ENCODE results near the gene STIMATE. TPM values are rescaled to one million over a fixed set of nuclear protein-coding genes. Genes with fewer than 3 reads are reported as not detected.

STIMATE gene
- polyA plus RNA-seq, 3 donors, result 8.9 to 49.9 (median 11.7) TPM

DNA sequence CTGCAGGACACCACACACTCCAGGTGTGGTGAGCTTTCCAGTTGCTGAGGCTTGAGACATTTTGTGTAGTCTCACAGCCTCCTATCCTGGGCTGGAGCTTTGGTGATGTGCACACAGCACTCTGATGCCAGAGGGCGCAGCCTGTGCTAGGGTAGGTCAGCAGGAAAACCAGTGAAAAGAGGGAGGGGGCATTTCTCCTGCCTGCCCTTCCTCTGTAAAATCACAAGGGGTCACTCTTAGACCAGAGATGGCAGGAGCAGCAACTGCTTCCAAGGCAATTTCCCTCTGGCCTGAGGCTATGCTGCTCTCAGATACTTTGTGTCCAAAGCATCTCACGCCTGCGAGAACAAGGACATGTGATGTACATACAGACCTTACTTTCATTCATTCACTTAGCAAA is 46.0 kb downstream of the STIMATE start:
- no CpG with 5 or more reads among the region's 3 CpGs for WGBS (ENCODE audit: insufficient coverage)
- Histone ChIP-seq H3K4me3 (replicated peaks in 1 of 3; ENCODE audit: low read depth in 2 of 3, low read length in 3 of 3) (no peak overlapping the region), H4K20me1 (ENCODE audit: insufficient read depth, low read length) (peaks cover 7% of the 10 kb centered on the region), H3K9ac (ENCODE audit: insufficient read depth, low read length, poor library complexity, severe bottlenecking) (no peak overlapping the region), H3K9me3 (replicated peaks in 1 of 2; ENCODE audit: control insufficient read depth in 1 of 2, insufficient read depth in 1 of 2, low read length in 2 of 2) (no peaks in the 10 kb centered on the region), H3K36me3 (replicated peaks in 1 of 2; ENCODE audit: control insufficient read depth in 1 of 2, insufficient read depth in 2 of 2, low read length in 2 of 2) (peaks cover 74 to 96% of the 10 kb centered on the region in 2 donors), H2AFZ (ENCODE audit: insufficient read depth, low read depth, low read length, poor library complexity, severe bottlenecking) (no peak overlapping the region), H3K4me2 (replicated peaks; ENCODE audit: extremely low read depth, low read length, poor library complexity, severe bottlenecking) (no peak overlapping the region), H3K4me1 (ENCODE audit: control insufficient read depth in 1 of 2, insufficient read depth in 2 of 2, low read length in 2 of 2) (no peaks in the 10 kb centered on the region), H3K27me3 (ENCODE audit: control insufficient read depth in 2 of 2, insufficient read depth in 2 of 2, low read length in 2 of 2) (no peaks in the 10 kb centered on the region), H3K79me2 (ENCODE audit: insufficient read depth, low read length) (no peaks in the 10 kb centered on the region), H3K27ac (ENCODE audit: low read depth in 1 of 2, low read length in 2 of 2) (no peak overlapping the region)
- intact Hi-C loops (cut with micrococcal nuclease), result loop anchor here (5.0 kb wide), 2 partner anchors 81 to 221 kb away; no protein-coding TSS in a partner anchor
- peaks cover 77 to 86% of the 10 kb centered on the region in 2 donors for H3K36me3 Mint-ChIP-seq
- no peak overlapping the region for H3K27ac Mint-ChIP-seq
- peak; percentile 29 to 36 (median 29) for DNase-seq
- H3K4me3 Mint-ChIP-seq, result no peak overlapping the region
- TF ChIP-seq CTCF (IDR thresholded peaks at IDR 0.05), result peak; percentile 68
- no peaks in the 10 kb centered on the region for H3K9me3 Mint-ChIP-seq
- peaks cover 4% of the 10 kb centered on the region for H3K4me1 Mint-ChIP-seq
- peaks cover 0 to 2% (median 0%) of the 10 kb centered on the region in 3 donors for H3K27me3 Mint-ChIP-seq (ENCODE audit: low read depth in 3 of 3)

- no peaks in the 10 kb centered on the region for H3K79me2 ChIP-seq (ENCODE audit: insufficient read depth, low read length)
- no peaks in the 10 kb centered on the region for H3K27me3 ChIP-seq (ENCODE audit: control insufficient read depth in 2 of 2, insufficient read depth in 2 of 2, low read length in 2 of 2)
- TF ChIP-seq CTCF (IDR thresholded peaks at IDR 0.05), result no peak
- H3K4me3 ChIP-seq (replicated peaks in 1 of 3; ENCODE audit: low read depth in 2 of 3, low read length in 3 of 3), result no peak overlapping the region
- no peaks in the 10 kb centered on the region for H3K9me3 ChIP-seq (replicated peaks in 1 of 2; ENCODE audit: control insufficient read depth in 1 of 2, insufficient read depth in 1 of 2, low read length in 2 of 2)
- H3K36me3 Mint-ChIP-seq, result peaks cover 68 to 84% of the 10 kb centered on the region in 2 donors
- H4K20me1 ChIP-seq (ENCODE audit: insufficient read depth, low read length), result peaks cover 7% of the 10 kb centered on the region
- H3K9ac ChIP-seq (ENCODE audit: insufficient read depth, low read length, poor library complexity, severe bottlenecking), result no peak overlapping the region
- peaks cover 0 to 2% (median 0%) of the 10 kb centered on the region in 3 donors for H3K27me3 Mint-ChIP-seq (ENCODE audit: low read depth in 3 of 3)
- no peak overlapping the region for H2AFZ ChIP-seq (ENCODE audit: insufficient read depth, low read depth, low read length, poor library complexity, severe bottlenecking)
- no peak overlapping the region for H3K4me2 ChIP-seq (replicated peaks; ENCODE audit: extremely low read depth, low read length, poor library complexity, severe bottlenecking)
- H3K4me1 ChIP-seq (ENCODE audit: control insufficient read depth in 1 of 2, insufficient read depth in 2 of 2, low read length in 2 of 2), result peaks cover 8 to 10% of the 10 kb centered on the region in 2 donors
- peaks cover 18% of the 10 kb centered on the region for H3K4me1 Mint-ChIP-seq
- peaks cover 65 to 83% of the 10 kb centered on the region in 2 donors for H3K36me3 ChIP-seq (replicated peaks in 1 of 2; ENCODE audit: control insufficient read depth in 1 of 2, insufficient read depth in 2 of 2, low read length in 2 of 2)
- intact Hi-C loops (cut with micrococcal nuclease), result loop anchor here (5.0 to 10.0 kb wide), 3 partner anchors 83 to 225 kb away; no protein-coding TSS in a partner anchor
- no peak overlapping the region for H3K27ac ChIP-seq (ENCODE audit: low read depth in 1 of 2, low read length in 2 of 2)
- H3K27ac Mint-ChIP-seq, result no peak overlapping the region
- no peaks in the 10 kb centered on the region for H3K9me3 Mint-ChIP-seq
- no peak overlapping the region for H3K4me3 Mint-ChIP-seq
- WGBS (ENCODE audit: insufficient coverage), result over 99% methylated on average over 15 of the region's 15 CpGs
- DNase-seq, result no peak
These were observed 47.7 kb downstream of the STIMATE start for GRCh38 chr3:52849656-52850055.
